H4 (cell line): ENCODE data around the gene SMPD3. TPM values are rescaled to one million over a fixed set of nuclear protein-coding genes. Genes with fewer than 3 reads are reported as not detected.

Experiments
- DNase-seq: peaks from one replicate; pipeline ENCODE4 v3.0.0-alpha.2; 2015; ENCODE audit warnings: low spot score
- total RNA-seq: library from RNA; depleted of rRNA; stranded (reverse); fragments of >200 nt; shearing (Covaris generic); gene quantifications from 2 replicates; pipeline ENCODE4 v1.2.3, GENCODE V29; 2014

Gene SMPD3
- total RNA-seq, 1 experiment from 2014 or later: not detected

- DNase-seq: no peak
Measured at GRCh38 chr16:68472581-68472980, 24.3 kb upstream of the SMPD3 start.

- no peak for DNase-seq
Measured at GRCh38 chr16:68470461-68471150, 22.3 kb upstream of the SMPD3 start.

GRCh38 chr16:68469796-68470460 lies 21.6 kb upstream of the SMPD3 start:
- no peak for DNase-seq

GRCh38 chr16:68468842-68469241 lies 20.5 kb upstream of the SMPD3 start:
- DNase-seq: no peak

- no peak for DNase-seq
Measured at GRCh38 chr16:68466174-68466573, 17.9 kb upstream of the SMPD3 start.

GRCh38 chr16:68463904-68464303 lies 15.6 kb upstream of the SMPD3 start:
- DNase-seq: no peak

GRCh38 chr16:68460067-68460466 lies 11.8 kb upstream of the SMPD3 start:
- DNase-seq: no peak

- no peak for DNase-seq
Measured at GRCh38 chr16:68459457-68459856, 11.1 kb upstream of the SMPD3 start.

GRCh38 chr16:68458551-68458950 lies 10.2 kb upstream of the SMPD3 start:
- DNase-seq: no peak

GRCh38 chr16:68458101-68458500 lies 9.8 kb upstream of the SMPD3 start:
- no peak for DNase-seq

- DNase-seq: no peak
Measured at GRCh38 chr16:68455631-68456030, 7.3 kb upstream of the SMPD3 start.

GRCh38 chr16:68454920-68455435 lies 6.7 kb upstream of the SMPD3 start:
- no peak for DNase-seq

GRCh38 chr16:68453816-68454215 lies 5.5 kb upstream of the SMPD3 start:
- no peak for DNase-seq

GRCh38 chr16:68452176-68452575 lies 3.9 kb upstream of the SMPD3 start:
- DNase-seq: no peak

GRCh38 chr16:68451676-68452075 lies 3.4 kb upstream of the SMPD3 start:
- DNase-seq: no peak

GRCh38 chr16:68450741-68451255 lies 2.5 kb upstream of the SMPD3 start:
- no peak for DNase-seq

- DNase-seq: no peak
Measured at GRCh38 chr16:68447653-68448359, 502 bp downstream of the SMPD3 start.

GRCh38 chr16:68446681-68447652 lies 1.3 kb downstream of the SMPD3 start:
- no peak for DNase-seq

- DNase-seq: no peak
Measured at GRCh38 chr16:68445458-68445857, 2.9 kb downstream of the SMPD3 start.

- DNase-seq: no peak
Measured at GRCh38 chr16:68444056-68444657, 4.2 kb downstream of the SMPD3 start.

GRCh38 chr16:68436581-68436980 lies 11.7 kb downstream of the SMPD3 start:
- DNase-seq: no peak
